ENCODE measurements around the gene PTRH2. TPM values are rescaled to one million over a fixed set of nuclear protein-coding genes. Genes with fewer than 3 reads are reported as not detected.

Gene PTRH2
- polyA plus RNA-seq, 2 of the 4 experiments (the other 2 are of a cell fraction): 109 to 169 TPM

DNA sequence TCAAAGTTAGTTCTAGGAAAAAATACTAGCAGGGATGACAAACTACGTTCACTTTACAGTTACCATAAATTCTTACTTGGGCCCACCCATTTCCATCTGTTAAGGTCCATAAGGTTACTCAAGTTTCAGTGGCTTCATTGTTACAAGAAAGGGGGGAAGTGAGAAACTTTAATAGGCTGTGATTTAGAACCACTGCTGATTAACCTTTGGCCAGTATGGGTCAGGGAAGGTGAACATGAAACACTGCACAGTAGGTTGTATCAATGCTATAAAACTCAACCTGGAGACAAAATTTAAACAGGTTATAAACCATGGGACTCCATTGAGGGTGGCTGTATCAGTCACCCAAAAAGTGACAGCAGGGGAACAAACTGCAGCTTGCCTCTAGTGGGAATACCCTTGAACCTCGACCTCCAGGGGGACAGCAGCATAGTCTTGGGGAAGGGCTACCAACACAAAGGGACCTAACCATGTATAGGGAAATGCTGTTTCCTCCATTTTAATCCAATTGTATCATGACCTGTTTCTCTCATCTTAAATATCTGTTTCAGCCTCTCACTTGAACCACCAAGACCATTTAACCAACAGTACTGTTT lies 10.4 kb downstream of the PTRH2 start:
- peak overlapping the region; percentile 59 to 60; a peak in 4 of 6 replicates for H3K27ac ChIP-seq
- WGBS (ENCODE audit: missing lambda C conversion rate): 79% methylated on average over 2 of the region's 2 CpGs
- FAIRE-seq (no peak), ATAC-seq (peak in 1 of 2 experiments; percentile 6; a peak in 3 of 6 replicates), DNase-seq (ENCODE audit: low read depth in 1 of 2, low spot score in 1 of 2) (no peak)
- TF ChIP-seq HES2 (IDR thresholded peaks at IDR 0.05) (no peak), GATA3 (IDR thresholded peaks at IDR 0.05; ENCODE audit: borderline replicate concordance) (no peak), ESRRA (IDR thresholded peaks at IDR 0.05; ENCODE audit: borderline replicate concordance, low read length) (no peak), POLR2AphosphoS2 (conservative IDR thresholded peaks at IDR 0.05; ENCODE audit: low read length) (peak; percentile 70), ZC3H11A (IDR thresholded peaks at IDR 0.05) (no peak), EHF (CRISPR knock-in tag; IDR thresholded peaks at IDR 0.05) (no peak), POLR2A (IDR thresholded peaks at IDR 0.05; ENCODE audit: low read length) (no peak), HOXB5 (CRISPR knock-in tag; IDR thresholded peaks at IDR 0.05) (no peak), TFCP2L1 (CRISPR knock-in tag; IDR thresholded peaks at IDR 0.05) (no peak), PHF8 (IDR thresholded peaks at IDR 0.05; ENCODE audit: borderline replicate concordance, low read depth) (no peak), BCL3 (IDR thresholded peaks at IDR 0.05) (no peak), MAX (IDR thresholded peaks at IDR 0.05) (no peak), FOSB (CRISPR knock-in tag; IDR thresholded peaks at IDR 0.05) (0 out of 2 replicates have a peak, but pooled peaks have one; percentile 35), HOXA7 (CRISPR knock-in tag; IDR thresholded peaks at IDR 0.05) (0 out of 2 replicates have a peak, but pooled peaks have one; percentile 36), JUNB (IDR thresholded peaks at IDR 0.05) (no peak), CBX8 (IDR thresholded peaks at IDR 0.05) (no peak), CBX2 (IDR thresholded peaks at IDR 0.05; ENCODE audit: borderline replicate concordance, low read depth) (no peak), KDM1A (IDR thresholded peaks at IDR 0.05; ENCODE audit: low read depth) (no peak), BHLHE40 (IDR thresholded peaks at IDR 0.05; ENCODE audit: low read depth, low read length) (no peak), CHD2 (IDR thresholded peaks at IDR 0.05; ENCODE audit: low read length, partially characterized antibody) (no peak), NPAS2 (CRISPR knock-in tag; IDR thresholded peaks at IDR 0.05; ENCODE audit: borderline replicate concordance) (no peak)
- TF ChIP-seq, protein P1, sequence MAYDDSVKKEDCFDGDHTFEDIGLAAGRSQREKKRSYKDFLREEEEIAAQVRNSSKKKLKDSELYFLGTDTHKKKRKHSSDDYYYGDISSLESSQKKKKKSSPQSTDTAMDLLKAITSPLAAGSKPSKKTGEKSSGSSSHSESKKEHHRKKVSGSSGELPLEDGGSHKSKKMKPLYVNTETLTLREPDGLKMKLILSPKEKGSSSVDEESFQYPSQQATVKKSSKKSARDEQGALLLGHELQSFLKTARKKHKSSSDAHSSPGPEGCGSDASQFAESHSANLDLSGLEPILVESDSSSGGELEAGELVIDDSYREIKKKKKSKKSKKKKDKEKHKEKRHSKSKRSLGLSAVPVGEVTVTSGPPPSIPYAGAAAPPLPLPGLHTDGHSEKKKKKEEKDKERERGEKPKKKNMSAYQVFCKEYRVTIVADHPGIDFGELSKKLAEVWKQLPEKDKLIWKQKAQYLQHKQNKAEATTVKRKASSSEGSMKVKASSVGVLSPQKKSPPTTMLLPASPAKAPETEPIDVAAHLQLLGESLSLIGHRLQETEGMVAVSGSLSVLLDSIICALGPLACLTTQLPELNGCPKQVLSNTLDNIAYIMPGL (CRISPR knock-in tag; IDR thresholded peaks at IDR 0.05; ENCODE audit: borderline replicate concordance): peak; percentile 33; the same call in 1 of the 2 replicates
- TF ChIP-seq, protein P2, sequence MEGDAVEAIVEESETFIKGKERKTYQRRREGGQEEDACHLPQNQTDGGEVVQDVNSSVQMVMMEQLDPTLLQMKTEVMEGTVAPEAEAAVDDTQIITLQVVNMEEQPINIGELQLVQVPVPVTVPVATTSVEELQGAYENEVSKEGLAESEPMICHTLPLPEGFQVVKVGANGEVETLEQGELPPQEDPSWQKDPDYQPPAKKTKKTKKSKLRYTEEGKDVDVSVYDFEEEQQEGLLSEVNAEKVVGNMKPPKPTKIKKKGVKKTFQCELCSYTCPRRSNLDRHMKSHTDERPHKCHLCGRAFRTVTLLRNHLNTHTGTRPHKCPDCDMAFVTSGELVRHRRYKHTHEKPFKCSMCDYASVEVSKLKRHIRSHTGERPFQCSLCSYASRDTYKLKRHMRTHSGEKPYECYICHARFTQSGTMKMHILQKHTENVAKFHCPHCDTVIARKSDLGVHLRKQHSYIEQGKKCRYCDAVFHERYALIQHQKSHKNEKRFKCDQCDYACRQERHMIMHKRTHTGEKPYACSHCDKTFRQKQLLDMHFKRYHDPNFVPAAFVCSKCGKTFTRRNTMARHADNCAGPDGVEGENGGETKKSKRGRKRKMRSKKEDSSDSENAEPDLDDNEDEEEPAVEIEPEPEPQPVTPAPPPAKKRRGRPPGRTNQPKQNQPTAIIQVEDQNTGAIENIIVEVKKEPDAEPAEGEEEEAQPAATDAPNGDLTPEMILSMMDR (IDR thresholded peaks at IDR 0.05): no peak
- H3K4me3 ChIP-seq: no peak overlapping the region
- peaks cover 33% of the 10 kb centered on the region; the same call in 2 of the 3 replicates for H3K4me1 ChIP-seq
- H3K4me2 ChIP-seq: peak overlapping the region; percentile 31; the same call in 1 of the 3 replicates
- CTCF ChIA-PET: no interaction called here
- H3K9me3 ChIP-seq: no peaks in the 10 kb centered on the region
- POLR2A ChIA-PET: no interaction called here
